ENCODE measurements around the gene CXXC5.
"Not testable (repeated sequence)": the region's sequence is repeated elsewhere in the genome, so short reads cannot be mapped to it uniquely, and the experiment has no call there.

Gene CXXC5

DNA sequence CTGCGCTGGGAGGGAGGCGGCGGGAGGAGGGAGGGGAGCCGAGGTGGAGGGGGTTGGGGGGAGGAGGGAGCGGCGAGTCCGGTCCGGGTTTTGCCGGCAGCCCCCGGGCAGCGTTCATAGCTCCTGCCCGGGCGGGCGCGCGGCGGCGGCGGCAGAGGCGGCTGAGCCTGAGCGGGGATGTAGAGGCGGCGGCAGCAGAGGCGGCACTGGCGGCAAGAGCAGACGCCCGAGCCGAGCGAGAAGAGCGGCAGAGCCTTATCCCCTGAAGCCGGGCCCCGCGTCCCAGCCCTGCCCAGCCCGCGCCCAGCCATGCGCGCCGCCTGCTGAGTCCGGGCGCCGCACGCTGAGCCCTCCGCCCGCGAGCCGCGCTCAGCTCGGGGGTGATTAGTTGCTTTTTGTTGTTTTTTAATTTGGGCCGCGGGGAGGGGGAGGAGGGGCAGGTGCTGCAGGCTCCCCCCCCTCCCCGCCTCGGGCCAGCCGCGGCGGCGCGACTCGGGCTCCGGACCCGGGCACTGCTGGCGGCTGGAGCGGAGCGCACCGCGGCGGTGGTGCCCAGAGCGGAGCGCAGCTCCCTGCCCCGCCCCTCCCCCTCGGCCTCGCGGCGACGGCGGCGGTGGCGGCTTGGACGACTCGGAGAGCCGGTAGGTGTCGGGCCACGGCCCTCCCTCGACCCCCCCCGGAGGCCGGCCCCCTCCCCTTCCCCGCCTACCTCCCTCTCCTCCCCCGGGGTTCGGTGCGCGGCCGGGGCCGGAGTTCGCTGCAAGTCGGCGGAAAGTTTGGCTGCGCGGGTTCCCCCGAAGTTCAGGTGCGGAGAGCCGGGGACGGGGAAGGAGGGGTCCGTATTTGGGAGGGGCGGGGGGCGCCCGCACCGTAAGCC lies at the start of gene CXXC5:
Gene CXXC5, plus strand, starts transcription at position 145 of the 877 bp plus-strand sequence. CDS start 32,175 bp downstream, outside the sequence.
- peak; percentile 64 for DNase-seq

DNA sequence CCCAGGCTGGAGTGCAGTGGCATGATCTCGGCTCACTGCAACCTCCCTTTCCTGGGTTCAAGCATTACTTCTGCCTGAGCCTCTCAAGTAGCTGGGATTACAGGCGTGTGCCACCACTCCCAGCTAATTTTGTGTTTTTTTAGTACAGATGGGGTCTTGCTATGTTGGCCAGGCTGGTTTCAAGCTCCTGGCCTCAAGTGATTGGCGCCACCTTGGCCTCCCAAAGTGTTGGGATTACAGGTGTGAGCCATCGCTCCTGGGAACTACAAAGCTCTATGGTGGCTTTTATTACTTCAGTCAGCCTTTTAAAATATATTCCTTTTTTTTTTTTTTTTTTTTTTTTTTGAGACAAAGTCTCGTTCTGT lies 49.6 kb upstream of the CXXC5 start:
- DNase-seq = not testable (repeated sequence)

DNA sequence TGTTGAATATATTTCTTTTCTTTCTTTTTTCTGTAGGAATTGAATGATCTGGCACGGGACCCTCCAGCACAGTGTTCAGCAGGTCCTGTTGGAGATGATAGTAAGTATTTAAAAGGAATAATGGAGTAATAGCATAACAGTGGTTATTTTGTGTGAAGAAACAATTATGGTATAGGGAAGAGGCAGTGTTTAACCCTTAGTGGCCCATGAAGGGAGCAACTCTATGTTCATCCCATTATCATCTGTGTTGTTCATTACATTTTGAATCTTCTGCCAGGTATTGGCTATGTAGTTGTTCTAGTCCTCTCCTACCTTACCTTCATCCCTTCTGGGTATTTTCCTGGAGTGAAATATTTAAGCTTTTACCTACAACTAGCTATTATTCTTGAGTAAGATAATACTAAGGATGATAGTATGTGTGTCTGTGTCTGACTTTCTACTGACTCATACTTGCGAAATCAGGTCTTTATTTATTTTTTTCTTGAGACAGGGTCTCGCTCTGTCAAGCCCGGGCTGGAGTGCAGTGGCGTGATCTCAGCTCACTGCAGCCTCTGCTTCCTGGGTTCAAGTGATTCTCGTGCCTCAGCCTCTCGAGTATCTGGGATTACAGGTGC lies 47.7 kb upstream of the CXXC5 start:
- no peak for DNase-seq

DNA sequence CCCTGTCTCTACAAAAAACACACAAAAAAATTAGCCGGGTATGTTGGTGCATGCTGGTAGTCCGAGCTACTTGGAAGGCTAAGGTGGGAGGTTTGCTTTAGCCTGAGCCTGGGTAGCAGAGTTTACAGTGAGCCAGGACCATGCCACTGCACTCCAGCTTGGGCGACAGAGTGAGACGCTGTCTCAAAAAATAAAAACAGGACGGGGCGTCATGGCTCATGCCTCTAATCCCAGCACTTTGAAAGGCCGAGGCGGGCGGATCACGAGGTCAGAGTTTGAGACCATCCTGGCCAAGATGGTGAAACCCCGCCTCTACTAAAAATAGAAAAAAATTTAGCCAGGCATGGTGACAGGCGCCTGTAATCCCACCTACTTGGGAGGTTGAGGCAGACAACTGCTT lies 46.7 kb upstream of the CXXC5 start:
- DNase-seq = no peak

DNA sequence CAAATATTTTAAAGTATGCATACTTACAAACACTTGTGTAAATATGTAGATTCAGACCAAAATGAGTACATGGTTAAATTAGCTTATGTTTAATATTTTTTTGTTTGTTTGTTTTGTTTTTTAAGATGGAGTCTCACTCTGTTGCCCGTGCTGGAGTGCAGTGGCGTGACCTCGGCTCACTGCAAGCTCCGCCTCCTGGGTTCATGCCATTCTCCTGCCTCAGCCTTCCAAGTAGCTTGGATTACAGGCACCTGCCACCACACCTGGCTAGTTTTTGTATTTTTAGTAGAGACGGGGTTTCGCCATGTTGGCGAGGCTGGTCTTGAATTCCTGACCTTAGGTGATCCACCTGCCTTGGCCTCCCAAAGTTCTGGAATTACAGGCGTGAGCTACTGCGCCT lies 46.2 kb upstream of the CXXC5 start:
- DNase-seq = not testable (repeated sequence)

DNA sequence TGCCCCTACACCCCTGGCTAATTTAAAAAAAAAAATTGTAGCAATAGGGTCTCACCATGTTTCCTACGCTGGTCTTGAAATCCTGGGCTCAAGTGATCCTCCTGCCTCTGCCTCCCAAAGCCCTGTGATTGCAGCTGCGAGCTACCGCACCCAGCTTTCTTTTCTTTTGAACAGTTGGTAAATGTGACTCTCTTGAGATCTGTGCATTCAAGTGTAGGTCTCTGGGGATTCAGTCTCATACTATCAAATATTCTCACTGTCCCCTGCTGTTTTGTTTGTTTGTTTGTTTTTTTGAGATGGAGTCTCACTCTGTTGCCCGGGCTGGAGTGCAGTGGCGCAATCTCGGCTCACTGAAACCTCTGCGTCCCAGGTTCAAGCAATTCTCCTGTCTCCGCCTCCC lies 42.3 kb upstream of the CXXC5 start:
- DNase-seq = no peak

DNA sequence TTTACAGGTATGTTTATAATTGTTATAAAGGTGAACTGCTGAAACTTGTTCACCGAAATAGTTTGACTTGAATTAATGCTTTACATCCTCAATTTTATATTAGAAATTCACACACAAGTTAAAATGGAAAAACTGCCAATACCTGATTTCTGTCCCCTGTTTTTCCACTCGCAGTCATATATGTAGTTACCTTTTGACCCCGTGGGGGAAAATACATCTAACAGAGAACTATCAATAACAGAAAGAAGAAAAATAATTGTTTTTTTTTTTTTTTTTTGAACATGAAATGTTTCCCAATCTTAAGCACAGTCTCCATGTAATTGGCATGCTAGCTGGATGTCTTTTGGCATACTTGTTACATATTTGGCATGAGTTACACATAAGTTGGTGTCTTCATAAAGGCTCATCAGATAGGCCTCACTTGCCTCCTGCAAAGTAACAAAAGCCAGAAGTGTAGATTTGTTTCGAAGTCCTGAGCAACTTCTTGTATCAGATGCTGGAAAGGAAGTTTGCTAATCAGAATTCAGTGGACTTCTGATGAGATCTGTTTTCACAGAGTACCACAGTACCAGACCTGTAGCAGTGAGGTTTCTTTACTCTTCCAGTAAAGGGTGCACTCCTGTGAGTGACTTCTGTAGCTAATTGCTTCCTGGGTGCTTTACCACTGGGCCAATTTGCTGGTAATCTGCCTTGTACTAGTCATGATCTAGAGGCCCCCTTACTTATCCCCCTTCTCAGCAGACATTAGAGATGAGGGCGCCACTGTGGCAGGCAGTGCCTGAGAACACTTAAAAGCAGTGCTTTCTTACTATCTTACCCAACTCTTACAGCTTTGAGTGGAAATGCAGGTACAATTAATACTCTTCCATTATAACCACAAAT lies 36.2 kb upstream of the CXXC5 start:
- DNase-seq = no peak

DNA sequence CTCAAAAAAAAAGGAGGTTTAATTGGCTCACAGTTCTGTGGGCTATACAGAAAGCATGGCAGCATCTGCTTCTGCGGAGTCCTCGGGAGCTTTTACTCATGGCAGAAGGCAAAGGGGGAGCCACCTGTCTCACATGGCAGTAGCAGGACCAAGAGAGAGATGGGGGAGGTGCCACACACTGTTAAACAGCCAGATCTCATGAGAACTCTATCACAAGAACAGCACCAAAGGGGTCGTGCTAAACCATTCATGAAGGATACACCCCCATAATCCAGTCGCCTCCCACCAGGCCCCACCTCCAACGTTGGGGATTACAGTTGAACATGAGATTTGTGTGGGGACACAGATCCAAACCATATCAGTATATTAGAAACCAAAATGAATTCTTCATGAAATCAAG lies 28.3 kb upstream of the CXXC5 start:
- DNase-seq = no peak

DNA sequence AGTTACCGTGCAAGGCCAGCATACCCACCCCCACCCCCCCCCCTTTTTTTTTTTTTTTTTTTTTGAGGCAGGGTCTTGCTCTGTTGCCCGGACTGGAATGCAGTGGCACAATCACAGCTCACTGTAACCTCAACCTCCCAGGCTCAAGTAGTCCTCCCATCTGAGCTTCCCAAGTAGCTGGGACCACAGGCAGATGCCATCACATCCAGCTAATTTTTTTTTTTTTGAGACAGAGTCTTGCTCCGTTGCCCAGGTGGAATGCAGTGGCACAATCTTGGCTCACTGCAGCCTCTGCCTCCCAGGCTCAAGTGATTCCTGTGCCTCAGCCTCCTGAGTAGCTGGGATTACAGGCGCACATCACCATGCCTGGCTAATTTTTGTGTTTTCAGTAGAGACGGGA lies 22.8 kb upstream of the CXXC5 start:
- not testable (repeated sequence) for DNase-seq

DNA sequence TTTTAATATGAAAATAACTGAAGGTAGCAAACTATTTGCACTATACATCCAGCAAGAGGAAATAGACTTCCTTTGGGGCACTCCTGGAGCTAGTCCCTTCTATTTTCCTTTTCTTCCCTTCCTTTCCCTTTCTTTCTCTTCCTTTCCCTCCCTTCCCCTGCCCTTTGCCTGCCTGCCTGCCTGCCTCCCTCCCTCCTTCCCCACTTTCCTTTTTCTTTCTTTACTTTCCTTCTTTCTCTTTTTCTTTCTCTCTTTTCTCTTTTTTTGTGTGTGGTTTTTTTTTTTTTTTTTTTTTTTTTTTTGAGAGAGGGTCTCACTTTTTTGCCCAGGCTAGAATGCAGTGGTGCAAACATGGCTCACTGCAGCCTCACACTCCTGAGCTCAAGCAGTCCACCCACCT lies 17.3 kb upstream of the CXXC5 start:
- no peak for DNase-seq

DNA sequence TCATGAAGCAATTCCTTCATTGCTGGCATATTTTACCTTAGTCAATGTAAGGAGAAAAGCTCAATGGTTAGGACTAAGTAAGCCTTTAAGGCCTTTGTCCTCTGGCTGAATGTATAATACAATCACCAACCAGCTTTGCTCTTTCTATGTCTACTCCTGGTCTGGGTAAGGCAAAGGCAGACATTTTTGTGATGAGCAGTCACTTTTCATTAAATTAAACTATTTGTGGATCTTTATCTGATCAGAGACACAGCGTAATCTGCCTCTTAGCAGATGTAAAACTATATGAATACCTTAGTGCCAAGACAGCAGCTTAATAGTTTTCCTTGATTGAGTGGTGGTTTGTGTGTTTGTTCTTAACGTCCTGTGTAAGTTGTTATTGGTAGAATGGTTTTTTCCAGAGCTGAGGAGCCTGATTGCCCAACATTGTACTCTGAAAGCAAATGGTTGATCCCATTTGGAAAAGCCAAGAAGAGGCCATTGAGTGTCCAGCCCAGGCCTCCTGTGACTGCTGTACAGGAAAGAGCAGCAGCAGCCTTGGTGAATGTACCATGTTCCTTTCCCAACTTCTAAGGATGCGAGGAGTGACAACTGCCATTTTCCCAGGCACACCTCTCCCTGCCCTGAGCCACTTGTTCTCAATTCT lies 16.5 kb upstream of the CXXC5 start:
- DNase-seq = no peak

DNA sequence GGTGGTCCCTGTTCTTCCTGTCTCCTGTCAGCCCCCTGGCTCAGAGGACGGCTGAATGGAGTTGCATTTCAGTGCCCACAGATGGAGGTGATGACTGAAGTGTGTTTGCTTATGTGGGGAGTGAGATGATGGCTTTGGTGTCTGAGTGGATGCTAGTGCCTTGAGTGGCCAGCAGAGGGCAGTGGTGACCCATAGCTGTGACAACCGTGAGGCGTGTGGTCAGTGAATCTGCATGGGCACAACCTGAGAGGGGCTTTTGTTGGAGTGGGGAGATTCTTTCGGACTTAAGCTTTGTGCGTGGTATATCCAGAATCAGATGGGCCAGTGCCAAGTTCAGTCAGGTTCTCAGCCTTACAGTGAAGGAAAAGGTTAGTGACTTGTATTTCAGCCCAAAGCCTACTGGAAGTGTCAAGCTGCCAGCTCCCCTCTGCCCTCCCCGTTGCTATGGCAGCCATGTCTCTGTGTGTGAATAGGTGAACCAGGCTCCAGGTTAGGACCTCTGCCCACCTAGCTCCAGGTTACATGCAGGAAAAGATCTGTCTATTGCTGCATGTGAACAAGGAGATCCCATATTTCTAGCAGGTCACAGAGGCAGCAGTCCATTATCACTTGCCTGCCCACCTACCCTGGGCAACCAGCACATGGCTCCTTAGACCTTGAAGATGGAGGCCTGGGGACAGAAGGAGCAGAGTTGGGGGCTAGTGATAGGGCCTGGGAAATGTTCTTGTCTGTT lies 14.7 kb upstream of the CXXC5 start:
- peak; percentile 62 for DNase-seq

DNA sequence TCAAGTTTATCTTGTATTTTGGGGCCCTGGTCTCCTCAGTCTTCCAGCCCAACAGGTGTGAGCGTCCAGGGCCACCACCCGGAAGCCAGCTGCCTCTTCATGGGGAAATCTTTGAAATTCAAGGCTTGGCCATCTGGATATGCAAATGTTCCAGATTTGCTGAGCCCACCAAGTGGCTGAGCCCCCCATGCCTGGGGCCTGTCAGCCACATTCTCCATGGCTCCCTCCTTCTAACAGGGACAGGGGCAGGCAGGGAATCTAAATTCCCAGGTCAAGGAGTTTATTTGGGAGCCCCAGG lies 14.2 kb upstream of the CXXC5 start:
- no peak for DNase-seq

DNA sequence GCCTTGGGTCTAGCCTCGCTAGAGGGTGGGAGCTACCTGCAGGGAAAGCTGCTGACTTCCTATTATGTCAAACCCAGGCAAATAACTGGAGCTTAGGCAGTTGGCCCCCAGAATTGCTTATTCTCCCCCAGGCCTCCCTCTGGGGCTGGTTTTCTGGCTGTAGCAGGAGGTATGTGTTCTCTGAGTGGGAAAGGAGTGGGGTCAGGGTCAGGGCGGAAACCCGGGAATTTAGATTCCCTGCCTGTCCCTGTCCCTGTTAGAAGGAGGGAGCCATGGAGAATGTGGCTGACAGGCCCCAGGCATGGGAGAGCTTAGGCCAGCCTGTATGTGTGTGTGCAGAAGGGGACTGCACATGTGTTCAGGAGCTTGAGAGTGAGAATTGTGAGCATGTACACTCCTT lies 13.6 kb upstream of the CXXC5 start:
- DNase-seq = no peak

DNA sequence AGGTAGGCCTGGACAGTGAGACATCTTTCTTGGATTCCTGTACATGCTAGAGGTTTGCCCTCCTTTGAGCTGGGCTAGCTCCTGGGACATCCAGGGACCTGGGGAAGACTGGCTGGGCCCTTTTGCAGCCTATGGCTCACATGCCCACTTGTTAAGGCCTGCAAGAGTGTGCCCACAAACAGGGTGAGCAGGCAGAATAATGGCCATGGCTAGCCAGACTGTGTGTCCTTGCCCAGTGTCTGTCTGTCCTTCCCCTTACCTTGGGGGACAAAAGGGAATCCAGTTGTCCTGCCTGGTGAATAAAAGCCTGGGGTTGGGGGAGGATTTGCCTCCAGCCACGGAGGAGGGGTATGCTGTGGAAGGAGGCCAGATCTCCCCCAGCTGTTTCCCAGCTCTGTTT lies 13.0 kb upstream of the CXXC5 start:
- no peak for DNase-seq

DNA sequence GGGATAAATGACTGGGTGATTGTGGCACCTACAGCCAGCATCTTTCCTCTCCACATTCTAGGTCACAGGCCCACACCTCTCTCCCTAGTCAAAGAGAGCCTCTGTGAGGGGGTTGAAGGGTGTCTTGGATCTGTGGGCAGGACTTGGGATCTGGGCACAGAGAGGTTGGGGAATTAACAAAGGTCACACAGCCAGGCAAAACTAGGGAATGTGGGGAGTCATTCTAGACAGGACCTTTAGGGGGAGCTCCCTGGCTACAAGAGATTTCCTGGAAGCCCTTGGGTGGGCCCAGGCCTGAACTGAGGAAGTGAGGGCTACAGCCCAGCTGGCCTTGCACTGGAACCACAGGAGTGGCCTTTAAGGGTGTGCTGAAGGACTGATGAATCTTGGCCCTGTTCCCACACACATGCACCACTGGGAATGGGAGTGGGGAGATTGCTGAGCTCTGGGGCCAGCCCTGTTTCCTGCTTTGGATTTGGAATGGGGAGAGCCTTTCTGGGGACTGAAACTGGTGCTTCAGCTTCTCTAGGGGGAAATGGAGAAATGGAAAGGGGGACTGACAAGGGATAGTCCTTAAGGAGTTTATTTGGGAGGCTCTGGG lies 12.4 kb upstream of the CXXC5 start:
- DNase-seq = peak; percentile 30

DNA sequence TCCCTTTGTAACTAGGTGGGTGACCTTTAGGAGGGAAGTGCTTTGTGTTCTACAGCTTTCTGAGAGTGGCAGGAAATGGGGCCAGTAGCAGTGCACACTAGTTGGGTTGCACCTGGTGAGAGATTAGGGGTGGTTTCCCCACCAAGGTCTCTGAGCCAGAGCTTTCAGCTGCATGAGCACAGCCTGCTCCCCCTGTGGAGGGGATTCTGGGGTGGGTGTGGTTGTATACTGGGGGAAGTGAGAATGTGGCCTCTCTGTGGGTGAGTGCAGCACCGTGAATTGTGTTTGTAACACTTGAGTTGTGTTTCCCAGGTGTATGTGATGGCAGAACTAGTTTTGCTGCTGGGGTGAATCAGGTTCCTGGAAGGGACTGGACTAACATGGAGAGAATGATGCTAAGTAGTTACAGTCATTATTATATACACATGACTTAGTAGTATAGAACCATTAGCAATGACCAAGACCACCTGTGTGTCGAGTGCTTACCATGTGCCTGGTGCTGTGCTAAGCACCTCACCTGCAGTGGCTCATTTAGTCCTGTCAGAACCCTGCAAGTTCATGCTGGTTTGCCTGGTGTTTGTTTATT lies 11.8 kb upstream of the CXXC5 start:
- no peak for DNase-seq

DNA sequence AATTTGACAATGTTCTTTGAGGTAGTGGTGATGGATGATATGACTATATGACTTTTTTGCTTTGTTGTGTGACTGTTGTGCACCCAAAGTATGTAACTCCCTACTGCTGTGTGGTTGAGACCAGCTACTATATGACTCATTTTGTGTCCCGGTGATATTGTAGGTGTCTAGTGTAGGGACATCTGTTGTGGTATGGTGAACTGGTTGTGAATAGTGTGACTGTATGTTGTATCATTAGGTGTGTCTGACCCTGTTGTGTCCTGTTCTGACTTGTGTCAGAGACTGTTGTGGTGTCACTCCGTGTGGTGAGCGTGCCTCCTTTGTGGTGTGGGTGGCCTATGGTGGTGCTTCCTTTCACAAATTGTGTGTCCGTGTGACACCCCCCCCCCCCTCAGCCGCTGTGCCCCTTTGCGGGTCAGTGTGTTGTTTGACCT lies 11.2 kb upstream of the CXXC5 start:
- DNase-seq = no peak

DNA sequence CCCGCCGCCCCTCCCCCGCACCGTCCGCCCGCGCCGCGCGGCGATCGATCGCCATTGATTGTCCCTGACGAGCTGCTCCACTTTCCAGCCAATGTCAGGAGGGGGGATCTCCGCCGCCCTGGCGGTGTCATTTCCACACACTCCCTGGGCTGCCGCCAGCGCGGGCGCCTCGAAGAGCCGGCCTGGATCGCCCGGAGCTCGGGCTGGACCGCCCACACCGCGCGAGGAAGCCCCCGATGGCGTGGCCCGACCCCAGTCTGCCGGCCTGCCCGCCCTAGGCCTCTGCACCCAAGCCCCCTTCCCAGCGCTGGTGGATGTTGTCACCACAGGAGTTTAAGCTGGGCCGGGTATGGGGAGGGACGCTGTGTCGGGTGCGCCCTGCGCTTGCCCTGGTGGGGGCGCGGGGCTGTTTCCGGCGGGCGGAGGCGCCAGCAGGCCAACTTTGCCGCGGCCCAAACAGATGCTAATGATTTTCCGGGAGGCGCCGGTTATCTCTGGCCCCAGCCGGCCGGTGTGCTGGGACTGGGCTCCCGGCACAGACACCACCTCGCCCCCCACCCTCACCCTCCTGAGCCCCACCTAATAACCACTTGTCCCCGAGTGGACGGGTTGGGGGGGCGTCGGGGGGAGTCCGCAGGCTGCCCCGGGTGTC lies 10.6 kb upstream of the CXXC5 start:
- DNase-seq = peak; percentile 76

DNA sequence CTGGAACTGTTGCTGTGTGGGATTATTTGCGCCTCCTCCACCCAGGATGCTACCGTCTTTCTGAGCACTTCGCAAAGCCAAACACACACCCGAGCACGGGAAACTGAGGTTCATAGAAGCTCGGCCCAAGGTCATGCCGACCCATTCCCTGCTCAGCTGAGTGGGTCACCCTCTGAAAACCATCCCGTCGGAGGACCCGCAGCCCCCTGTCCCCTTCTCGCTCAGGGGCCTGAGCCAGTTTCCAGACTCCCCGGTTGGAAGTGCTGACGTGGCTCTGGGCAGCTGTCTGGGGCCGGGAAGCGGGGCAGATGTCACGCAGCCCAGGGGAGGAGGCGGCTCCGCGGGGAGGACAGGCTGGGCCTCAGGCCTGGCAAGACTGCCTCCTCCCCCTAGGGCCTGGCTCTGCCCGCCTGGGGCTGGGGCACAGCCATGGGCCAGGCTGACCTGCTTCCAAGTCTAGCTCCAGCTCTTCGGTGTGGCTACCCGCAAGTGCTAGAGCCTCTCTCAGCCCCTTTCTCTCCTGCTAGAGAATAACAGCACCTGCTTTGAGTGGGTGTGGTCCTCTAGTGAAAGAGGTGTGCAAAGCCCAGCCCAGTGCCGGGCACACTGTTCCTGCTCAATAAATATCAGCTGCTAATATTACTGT lies 9.9 kb upstream of the CXXC5 start:
- DNase-seq = peak; percentile 40
